Stomach (tissue), 9 donors: ENCODE measurements around the gene TMEM238L. TPM values are rescaled to one million over a fixed set of nuclear protein-coding genes. Genes with fewer than 3 reads are reported as not detected.
A peak's percentile ranks its signal among the peaks of the same experiment; 100 is the strongest.

Experiments
- DNase-seq, 2 donors: peaks; one replicate each; pipeline versions ENCODE4 v3.0.0 to v3.0.0-alpha.2; 2013 to 2019
- H3K27ac ChIP-seq, 5 donors: fragments of 200-600 bp in 4 of 5; sonication (generic) in 4 of 5; one replicate each; pipeline ENCODE4 v1.5.1; 2013 to 2019; ENCODE audit warnings: mild to moderate bottlenecking in 1 of 5, moderate library complexity in 1 of 5
- H3K27me3 ChIP-seq, 3 donors: fragments of 200-600 bp; sonication (generic); one replicate each; pipeline ENCODE4 v1.5.1; 2017 to 2019; ENCODE audit warnings: mixed run types in 1 of 3
- H3K36me3 ChIP-seq, 4 donors: fragments of 200-600 bp; sonication (generic); 1 replicate in 3 of 4; 2 replicates in 1 of 4; pipeline ENCODE4 v1.5.1; 2016 to 2019
- H3K4me1 ChIP-seq, 4 donors: fragments of 200-600 bp; sonication (generic); one replicate each; pipeline ENCODE4 v1.5.1; 2016 to 2019
- H3K4me3 ChIP-seq, 4 donors: fragments of 200-600 bp; sonication (generic) in 3 of 4; one replicate each; pipeline ENCODE4 v1.5.1; 2016 to 2019; ENCODE audit warnings: mild to moderate bottlenecking in 1 of 4
- H3K9me3 ChIP-seq, 4 donors: fragments of 200-600 bp; sonication (generic); one replicate each; pipeline ENCODE4 v1.5.1; 2016 to 2019
- CTCF ChIP-seq, 7 experiments: fragments of 450-650 bp in 4 of 7; fragments of 200-600 bp in 3 of 7; sonication (generic) in 3 of 7; IDR thresholded peaks; one replicate each; pipeline ENCODE4 v1.5.1; 2016 to 2019; ENCODE audit warnings: antibody characterized with exemption in 7 of 7, control low read depth in 2 of 7, mild to moderate bottlenecking in 1 of 7
- EP300 ChIP-seq: sonication (generic); formaldehyde crosslinking; IDR thresholded peaks from one replicate; pipeline ENCODE4 v1.6.1; 2017; ENCODE audit warnings: antibody characterized with exemption
- POLR2A ChIP-seq, 4 donors: fragments of 450-650 bp; IDR thresholded peaks; one replicate each; pipeline ENCODE4 v1.6.1; 2016; ENCODE audit warnings: antibody characterized with exemption in 4 of 4, control low read depth in 2 of 4, mild to moderate bottlenecking in 1 of 4, moderate library complexity in 1 of 4
- POLR2AphosphoS5 ChIP-seq, 3 donors: sonication (generic); formaldehyde crosslinking; IDR thresholded peaks; one replicate each; pipeline ENCODE4 v1.6.1; 2016; ENCODE audit warnings: antibody characterized with exemption in 3 of 3
- WGBS, 5 donors: extraction: QIAGEN DNeasy Blood & Tissue Kit in 3 of 5; methylation state at CpG; one replicate each; pipeline versions ENCODE4 v1.1.5 to v1.1.7; 2013 to 2018; 5-methylcytosine and 5-hydroxymethylcytosine counted together
- intact Hi-C: fragments of 100-400 bp; cut with DNase I; formaldehyde crosslinking; loops from one replicate; pipeline ENCODE4 v1.15.1; 2023; ENCODE audit warnings: low total_unique reads
- polyA plus RNA-seq, 3 donors: library from polyadenylated mRNA; stranded (reverse); fragments of 200-250 nt; gene quantifications; one replicate each; pipeline ENCODE4 v1.2.3, GENCODE V29; 2013
- total RNA-seq, 5 donors: library from RNA; depleted of rRNA; stranded (reverse); fragments of >200 nt; gene quantifications; one replicate each; pipeline versions ENCODE4 v1.1.0 to v1.2.3, GENCODE V29; 2014 to 2016
- donor health status: healthy with polysubstance abuse.
- donor health status: Bipolar disorder and iron deficiency.
- donor health status: healthy.

The TMEM238L gene
- total and polyA plus RNA-seq, 8 donors: 2.2 to 190 (median 38.2) TPM

DNA sequence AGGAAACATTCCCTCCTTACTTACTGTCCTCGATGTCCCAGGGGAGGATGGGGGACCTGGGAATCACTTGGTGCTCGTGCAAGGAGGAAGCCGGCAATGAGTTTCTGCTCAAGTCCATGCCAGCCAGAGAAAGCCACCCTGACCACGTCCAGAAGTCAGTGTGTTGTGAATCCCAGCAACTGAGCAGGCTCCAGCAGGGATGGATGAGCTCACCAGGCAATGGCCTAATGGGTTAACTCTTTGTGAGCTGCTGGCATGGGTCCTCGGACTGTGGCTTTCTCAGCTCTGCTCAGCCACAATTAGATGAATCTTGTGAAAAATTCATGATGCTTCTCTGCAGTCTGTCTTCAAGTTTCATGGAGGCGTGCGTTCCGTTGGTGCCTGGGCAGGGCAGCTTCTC, 34.0 kb upstream of the TMEM238L start, which contains the start of gene PIRT:
Gene PIRT (minus strand): TSS at position 167 of the 400 bp plus-strand sequence. CDS start 12,442 bp downstream, outside the sequence.
- TF ChIP-seq EP300 (no peak), POLR2AphosphoS5 (IDR thresholded peaks at IDR 0.05) (no peak), CTCF (IDR thresholded peaks at IDR 0.05) (no peak), POLR2A (IDR thresholded peaks at IDR 0.05) (no peak)
- Histone ChIP-seq H3K4me1 (peaks cover 4 to 16% (median 14%) of the 10 kb centered on the region in 4 donors), H3K4me3 (no peak within 1 kb of the TSS), H3K27ac (peak within 1 kb of the TSS in 4 of 5 donors; percentile 62 to 73 (median 65)), H3K36me3 (no peaks in the 10 kb centered on the region), H3K27me3 (no peaks in the 10 kb centered on the region), H3K9me3 (no peaks in the 10 kb centered on the region)
- WGBS, 5 donors: 68 to 77% (median 74%) methylated on average over 8 of the region's 8 CpGs
- intact Hi-C loops: no loop called here
- DNase-seq: peak in 1 of 2 donors; percentile 56

- Histone ChIP-seq H3K9me3 (no peaks in the 10 kb centered on the region), H3K4me3 (no peak overlapping the region), H3K27me3 (no peaks in the 10 kb centered on the region), H3K4me1 (peaks cover 4 to 16% (median 14%) of the 10 kb centered on the region in 4 donors), H3K36me3 (no peaks in the 10 kb centered on the region), H3K27ac (peak overlapping the region in 4 of 5 donors; percentile 62 to 73 (median 65))
- DNase-seq: peak; percentile 77 to 93
- intact Hi-C loops: no loop called here
- WGBS, 5 donors: 24 to 60% (median 35%) methylated on average over 12 to 15 of the region's 15 CpGs
- no peak for TF ChIP-seq CTCF (IDR thresholded peaks at IDR 0.05)
- TF ChIP-seq EP300: no peak
- TF ChIP-seq POLR2A (IDR thresholded peaks at IDR 0.05): no peak
- peak in 2 of 3 donors; percentile 48 to 82 for TF ChIP-seq POLR2AphosphoS5 (IDR thresholded peaks at IDR 0.05)
Measured at GRCh38 chr17:10836966-10837590, 33.2 kb upstream of the TMEM238L start.

DNA sequence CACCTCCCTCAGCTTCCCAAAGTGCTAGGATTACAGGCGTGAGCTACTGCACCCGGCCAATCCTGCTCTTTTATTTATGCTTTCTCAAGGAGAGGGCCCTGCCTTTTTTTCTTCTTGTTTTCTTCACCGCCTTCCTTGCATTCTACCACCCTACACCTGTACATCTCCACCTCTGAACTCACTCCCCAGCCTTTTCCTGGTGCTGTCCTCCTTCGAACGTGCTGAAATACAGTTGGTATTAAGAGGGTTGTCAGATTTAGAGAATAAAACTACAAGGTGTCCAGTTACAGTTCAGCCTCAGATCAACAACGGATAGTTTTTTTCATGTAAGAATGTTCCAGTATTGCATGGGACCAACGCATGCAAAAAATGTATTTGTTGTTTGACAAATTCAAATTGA, 32.2 kb upstream of the TMEM238L start:
- peak in 1 of 2 donors; percentile 44 for DNase-seq
- no peaks in the 10 kb centered on the region for H3K36me3 ChIP-seq
- no peaks in the 10 kb centered on the region for H3K9me3 ChIP-seq
- intact Hi-C loops: no loop called here
- WGBS, 5 donors: 59 to 79% (median 75%) methylated on average over 7 of the region's 7 CpGs
- H3K4me1 ChIP-seq: peaks cover 4 to 16% (median 14%) of the 10 kb centered on the region in 4 donors
- no peak for TF ChIP-seq CTCF (IDR thresholded peaks at IDR 0.05)
- TF ChIP-seq POLR2AphosphoS5 (IDR thresholded peaks at IDR 0.05): no peak
- TF ChIP-seq EP300: no peak
- TF ChIP-seq POLR2A (IDR thresholded peaks at IDR 0.05): no peak
- no peaks in the 10 kb centered on the region for H3K27me3 ChIP-seq
- H3K27ac ChIP-seq: peak overlapping the region in 2 of 5 donors; percentile 62 to 73
- H3K4me3 ChIP-seq: no peak overlapping the region

- Histone ChIP-seq H3K9me3 (no peaks in the 10 kb centered on the region), H3K27me3 (no peaks in the 10 kb centered on the region), H3K4me1 (peaks cover 2 to 4% (median 3%) of the 10 kb centered on the region in 4 donors), H3K27ac (no peak overlapping the region), H3K4me3 (no peak overlapping the region), H3K36me3 (no peaks in the 10 kb centered on the region)
- intact Hi-C loops: no loop called here
- TF ChIP-seq POLR2A (IDR thresholded peaks at IDR 0.05): no peak
- no peak for TF ChIP-seq CTCF (IDR thresholded peaks at IDR 0.05)
- TF ChIP-seq EP300: no peak
- no peak for TF ChIP-seq POLR2AphosphoS5 (IDR thresholded peaks at IDR 0.05)
- 89 to 96% (median 93%) methylated on average over 5 of the region's 5 CpGs for WGBS, 5 donors
- no peak for DNase-seq
Measured at GRCh38 chr17:10831696-10832095, 27.8 kb upstream of the TMEM238L start.
